ENCODE data around the gene ID3.

Gene ID3

DNA sequence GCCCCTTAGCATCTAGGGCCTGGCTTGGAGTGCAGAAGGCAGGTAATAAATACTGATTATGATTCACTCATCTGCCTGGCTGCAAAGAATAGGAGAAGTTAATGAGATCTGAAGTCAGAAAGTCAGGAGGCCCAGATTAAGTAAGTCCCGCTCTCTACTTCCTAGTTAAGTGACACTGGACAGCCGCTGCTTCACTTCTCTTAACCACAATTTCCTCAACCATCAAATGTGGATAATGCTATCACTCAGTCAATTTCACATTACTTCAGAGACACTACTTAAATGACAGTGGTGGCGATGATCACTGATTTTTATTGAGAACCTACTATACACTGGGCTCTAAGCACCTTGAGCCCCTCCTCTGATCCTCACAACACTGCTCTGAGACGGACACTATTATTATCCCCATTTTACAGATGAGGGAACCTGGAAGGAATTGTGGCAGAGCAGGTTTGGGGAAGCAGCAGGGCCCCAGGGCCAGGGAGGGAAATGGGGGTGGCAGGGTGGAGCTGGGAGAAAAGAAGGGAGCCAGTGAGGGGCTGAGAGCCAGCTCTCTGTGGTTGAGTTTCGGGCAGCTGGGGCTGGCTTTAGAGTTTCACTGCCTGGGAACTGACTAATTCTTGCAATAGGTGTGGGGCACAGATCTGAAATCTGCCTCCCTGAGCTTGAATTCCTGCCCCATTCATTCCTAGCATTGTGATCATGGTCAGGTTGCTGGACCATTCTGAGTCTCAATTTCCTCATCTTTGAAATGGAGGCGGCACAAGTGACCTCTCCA is 25.9 kb downstream of the ID3 start:
- DNase-seq (ENCODE audit: low spot score) = no peak
- no peak overlapping the region for H3K4me3 ChIP-seq
- H3K27ac ChIP-seq = peak overlapping the region in 1 of 2 donors; percentile 33
- TF ChIP-seq, protein P1, sequence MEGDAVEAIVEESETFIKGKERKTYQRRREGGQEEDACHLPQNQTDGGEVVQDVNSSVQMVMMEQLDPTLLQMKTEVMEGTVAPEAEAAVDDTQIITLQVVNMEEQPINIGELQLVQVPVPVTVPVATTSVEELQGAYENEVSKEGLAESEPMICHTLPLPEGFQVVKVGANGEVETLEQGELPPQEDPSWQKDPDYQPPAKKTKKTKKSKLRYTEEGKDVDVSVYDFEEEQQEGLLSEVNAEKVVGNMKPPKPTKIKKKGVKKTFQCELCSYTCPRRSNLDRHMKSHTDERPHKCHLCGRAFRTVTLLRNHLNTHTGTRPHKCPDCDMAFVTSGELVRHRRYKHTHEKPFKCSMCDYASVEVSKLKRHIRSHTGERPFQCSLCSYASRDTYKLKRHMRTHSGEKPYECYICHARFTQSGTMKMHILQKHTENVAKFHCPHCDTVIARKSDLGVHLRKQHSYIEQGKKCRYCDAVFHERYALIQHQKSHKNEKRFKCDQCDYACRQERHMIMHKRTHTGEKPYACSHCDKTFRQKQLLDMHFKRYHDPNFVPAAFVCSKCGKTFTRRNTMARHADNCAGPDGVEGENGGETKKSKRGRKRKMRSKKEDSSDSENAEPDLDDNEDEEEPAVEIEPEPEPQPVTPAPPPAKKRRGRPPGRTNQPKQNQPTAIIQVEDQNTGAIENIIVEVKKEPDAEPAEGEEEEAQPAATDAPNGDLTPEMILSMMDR (IDR thresholded peaks at IDR 0.05) = no peak

DNA sequence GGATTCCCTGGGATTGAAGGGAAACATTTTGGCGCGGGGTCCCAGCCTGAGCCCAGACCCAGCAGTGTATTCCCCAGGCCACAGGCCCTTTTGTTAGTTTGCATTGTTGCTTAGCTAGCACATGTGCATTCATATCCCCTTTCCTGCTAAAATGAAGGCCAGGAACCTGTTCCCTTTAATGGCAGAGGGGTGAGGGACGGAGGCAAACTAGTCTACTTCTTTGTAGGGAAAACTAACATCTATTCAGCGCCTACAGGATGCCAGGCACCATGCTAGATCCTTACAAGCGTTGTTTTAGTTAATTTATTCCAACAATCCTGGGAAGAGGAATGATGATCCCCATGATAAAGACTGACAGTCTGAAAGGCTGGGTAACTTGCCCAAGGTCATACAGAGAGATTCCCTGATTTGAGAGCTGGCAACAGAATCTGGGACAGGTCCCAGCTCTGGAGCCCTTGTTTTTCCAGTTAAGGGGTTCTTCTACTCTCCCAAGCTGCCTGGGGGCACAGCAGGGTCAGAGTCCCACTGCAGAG is 27.7 kb downstream of the ID3 start:
- DNase-seq (ENCODE audit: low spot score) = no peak
- TF ChIP-seq, protein P1 (IDR thresholded peaks at IDR 0.05) = no peak
- peak overlapping the region; percentile 71 for H3K4me3 ChIP-seq
- peak overlapping the region in 1 of 2 donors; percentile 28 for H3K27ac ChIP-seq

DNA sequence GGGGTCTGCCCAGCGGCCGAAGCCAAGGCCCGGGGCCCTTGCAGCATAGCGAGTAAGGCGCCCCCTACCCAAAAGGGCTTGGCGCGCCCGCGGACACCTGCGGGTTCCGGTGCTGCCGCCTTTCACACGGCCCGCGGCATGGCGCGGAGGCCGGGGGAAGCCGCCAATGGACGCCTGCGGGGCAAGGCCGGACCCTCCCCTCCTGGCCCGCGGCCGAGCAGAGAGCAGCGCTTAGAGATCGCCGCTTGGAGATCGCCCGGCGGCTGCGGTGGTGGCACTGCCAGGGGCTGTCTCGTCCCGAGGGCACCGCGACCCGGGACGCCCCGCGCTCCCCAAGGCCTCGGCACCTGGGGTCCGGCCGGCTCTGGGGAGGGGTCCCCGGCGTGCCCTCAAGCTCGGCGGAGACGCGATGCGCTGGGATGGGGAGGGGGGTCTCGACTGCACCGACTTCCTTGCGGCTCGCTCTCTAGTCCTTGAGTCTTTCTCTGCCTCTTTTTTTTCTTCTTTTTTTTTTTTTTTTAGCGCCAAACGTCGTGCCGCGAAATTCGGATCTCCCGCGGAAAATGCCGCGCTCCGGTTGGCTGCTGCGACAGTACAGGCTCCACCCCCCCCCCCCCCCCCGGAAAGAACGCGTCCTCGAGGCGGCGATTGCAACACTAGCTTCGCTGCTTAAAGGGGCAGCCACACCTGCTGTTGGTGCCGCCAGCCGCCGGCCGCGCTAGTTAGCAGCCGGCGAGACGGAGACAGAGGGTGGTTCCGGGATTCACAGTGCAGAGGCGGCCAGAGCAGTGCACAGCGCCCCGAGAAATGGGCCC is 28.3 kb downstream of the ID3 start, which contains the start of gene E2F2:
Gene E2F2, minus strand, starts transcription at position 487 of the 815 bp plus-strand sequence. Its CDS starts 440 bp downstream, at position 47.
- Histone ChIP-seq H3K27ac (peak within 1 kb of the TSS in 1 of 2 donors; percentile 28), H3K4me3 (peak within 1 kb of the TSS; percentile 71)
- TF ChIP-seq, protein P1 (IDR thresholded peaks at IDR 0.05) = no peak
- DNase-seq (ENCODE audit: low spot score) = peak; percentile 87

DNA sequence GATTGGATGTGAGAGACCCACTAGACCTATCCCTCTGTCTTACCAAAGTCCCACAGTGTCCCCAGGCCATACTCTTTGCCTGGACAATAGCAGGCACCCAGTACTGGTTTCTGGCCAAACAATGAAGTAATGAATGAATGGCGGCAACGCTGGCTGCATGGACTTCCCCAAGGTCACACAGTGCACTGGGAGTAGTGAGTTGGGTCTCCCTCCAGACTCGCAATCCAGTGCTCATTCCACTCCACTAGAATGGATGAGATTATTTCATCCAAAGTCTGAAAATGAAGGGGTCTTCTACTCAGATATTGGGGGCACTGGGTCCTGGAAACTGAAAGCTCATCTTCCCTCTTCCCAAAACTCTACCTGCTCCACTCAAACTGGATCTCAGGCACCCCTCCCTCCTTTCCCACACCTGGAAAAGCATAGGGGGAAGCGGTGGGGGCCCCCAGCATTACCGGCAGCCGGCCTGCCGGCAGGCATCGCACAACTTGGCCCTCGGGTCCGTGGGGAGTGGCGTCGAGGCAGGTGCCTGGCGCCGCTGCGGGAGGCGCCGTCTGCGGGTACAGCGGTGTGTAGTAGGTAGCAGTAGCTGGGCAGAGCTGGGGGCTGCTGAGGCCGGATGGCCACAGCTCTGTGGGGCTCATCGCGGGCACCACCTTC is 29.1 kb downstream of the ID3 start:
- TF ChIP-seq, protein P1 (IDR thresholded peaks at IDR 0.05) = no peak
- H3K27ac ChIP-seq = no peak overlapping the region
- no peak for DNase-seq (ENCODE audit: low spot score)
- peak overlapping the region; percentile 71 for H3K4me3 ChIP-seq

DNA sequence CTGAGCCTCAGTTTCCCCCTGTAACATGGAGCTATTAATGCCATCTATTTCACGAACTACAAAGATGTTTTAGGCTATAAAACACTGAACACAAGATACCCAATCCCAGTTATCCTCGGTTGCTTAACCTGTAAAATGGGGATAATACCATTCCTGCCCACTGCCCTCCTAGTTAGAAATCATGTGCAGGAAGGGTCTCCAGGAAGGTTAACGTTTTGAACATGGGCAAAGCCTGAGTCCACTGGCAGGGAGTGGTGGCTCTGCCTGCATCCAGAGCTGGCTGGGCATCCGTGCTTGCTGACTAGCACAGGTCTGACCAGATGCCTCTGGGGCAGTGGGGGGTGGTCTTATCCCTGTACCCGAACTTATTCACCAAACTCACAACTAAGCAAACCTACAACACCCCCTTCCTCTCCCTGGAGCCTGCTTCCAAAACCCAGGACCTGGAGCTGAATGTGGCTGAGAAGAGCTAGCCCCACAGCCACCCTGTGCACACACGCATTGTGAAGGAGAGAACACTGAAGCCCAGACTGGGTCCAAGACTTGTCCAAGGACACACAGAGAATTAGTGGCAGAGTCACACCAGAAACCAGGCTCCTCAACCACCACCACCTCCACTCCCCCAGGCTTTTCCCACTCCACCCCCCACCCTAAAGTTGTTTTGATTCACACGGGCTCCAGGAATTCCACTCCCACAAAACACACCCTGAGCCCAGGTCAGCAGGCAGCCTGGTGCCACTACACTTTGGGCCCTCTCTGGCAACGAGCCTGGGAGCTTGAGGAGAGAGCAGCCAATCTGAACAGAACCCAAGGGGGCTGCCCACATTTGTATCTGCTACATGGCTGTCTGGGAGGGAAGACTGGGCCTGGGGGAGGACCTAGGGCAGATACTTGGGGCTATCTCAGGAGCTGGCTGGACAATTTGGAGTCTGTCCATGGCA is 29.9 kb downstream of the ID3 start:
- TF ChIP-seq, protein P1 (IDR thresholded peaks at IDR 0.05) = no peak
- Histone ChIP-seq H3K27ac (no peak overlapping the region), H3K4me3 (no peak overlapping the region)
- DNase-seq (ENCODE audit: low spot score) = no peak

Measured in coronary artery (tissue), 2 donors.